GM12878 (cell line): ENCODE results near the gene PRDM12. TPM values are rescaled to one million over a fixed set of nuclear protein-coding genes. Genes with fewer than 3 reads are reported as not detected.
"Not testable (repeated sequence)": the region's sequence is repeated elsewhere in the genome, so short reads cannot be mapped to it uniquely, and the experiment has no call there.

Experiments
- ATAC-seq: fragments of 200-7000 bp; cut with Tn5 transposase; 3 replicates; pipeline ENCODE4 v1.9.1; 2020; ENCODE audit warnings: mild to moderate bottlenecking, moderate library complexity
- BruUV-seq: library from RNA; stranded (reverse); fragments of 400-500 nt; replicated peaks from 2 replicates; lab custom pipeline; 2021; lab: Mats Ljungman, UMichigan
- CTCF ChIA-PET: fragments of 300-600 bp; sonication (Branson Sonifier 250); formaldehyde crosslinking; extraction: SDS; loops from one replicate; lab custom pipeline; 2021; ENCODE audit warnings: inconsistent platforms; lab: Yijun Ruan, JAX
- POLR2A ChIA-PET: fragments of 350-600 bp; formaldehyde crosslinking; extraction: SDS; loops from one replicate; lab custom pipeline; 2021; ENCODE audit warnings: inconsistent platforms; lab: Charles Lee
- RAD21 ChIA-PET: fragments of 300-600 bp; sonication (Branson Sonifier 250); formaldehyde crosslinking; loops from one replicate; lab custom pipeline; 2023; ENCODE audit warnings: antibody characterized with exemption; ENCODE audit not compliant: unreplicated experiment; lab: Charles Lee
- SMC1A ChIA-PET: fragments of 300-600 bp; sonication (Branson Sonifier 250); formaldehyde crosslinking; loops from one replicate; lab custom pipeline; 2023; ENCODE audit not compliant: unreplicated experiment, uncharacterized antibody; lab: Charles Lee
- DNase-seq: peaks from one replicate; pipeline ENCODE4 v3.0.0-alpha.2; 2011; ENCODE audit warnings: low read depth, low spot score
- FAIRE-seq: peaks from 3 replicates; lab custom pipeline; 2011; peaks lifted over from hg19 to GRCh38; lab: Jason Lieb, UNC
- H2AFZ ChIP-seq: 2 replicates; pipeline ENCODE4 v1.6.0; 2011; ENCODE audit warnings: low read depth, low read length, control low read depth; ENCODE audit not compliant: control insufficient read depth
- H3K27ac ChIP-seq: 2 replicates; pipeline ENCODE4 v1.5.1; 2011; ENCODE audit warnings: control low read depth; ENCODE audit not compliant: control insufficient read depth, insufficient read depth
- H3K27me3 ChIP-seq, 2 experiments: replicated peaks in 1 of 2; 2 replicates each; pipeline versions ENCODE4 v1.6.0 to v1.6.1; 2011; ENCODE audit warnings: low read length in 1 of 2; ENCODE audit not compliant: control insufficient read depth in 2 of 2, insufficient read depth in 2 of 2
- H3K36me3 ChIP-seq, 2 experiments: 2 replicates each; pipeline ENCODE4 v1.5.1; 2011; ENCODE audit warnings: low read length in 1 of 2; ENCODE audit not compliant: control insufficient read depth in 2 of 2, insufficient read depth in 2 of 2
- H3K4me1 ChIP-seq: 2 replicates; pipeline ENCODE4 v1.6.1; 2011; ENCODE audit warnings: mild to moderate bottlenecking, low read length, moderate library complexity, mixed read lengths; ENCODE audit not compliant: control insufficient read depth, insufficient read depth
- H3K4me2 ChIP-seq: 2 replicates; pipeline ENCODE4 v1.6.0; 2011; ENCODE audit warnings: control low read depth; ENCODE audit not compliant: control insufficient read depth, insufficient read depth
- H3K4me3 ChIP-seq: fragments of 200-600 bp; sonication (generic); 2 replicates; pipeline ENCODE4 v1.5.1; 2016
- H3K79me2 ChIP-seq: 2 replicates; pipeline ENCODE4 v1.6.0; 2011; ENCODE audit warnings: low read length; ENCODE audit not compliant: control insufficient read depth, insufficient read depth
- H3K9ac ChIP-seq: 2 replicates; pipeline ENCODE4 v1.8.0; 2011; ENCODE audit warnings: low read length, control low read depth, mixed read lengths; ENCODE audit not compliant: control insufficient read depth, insufficient read depth
- H3K9me3 ChIP-seq: replicated peaks from 3 replicates; pipeline ENCODE4 v1.5.1; 2011; ENCODE audit warnings: mild to moderate bottlenecking, low read length; ENCODE audit not compliant: control insufficient read depth, insufficient read depth
- H4K20me1 ChIP-seq: 2 replicates; pipeline ENCODE4 v1.6.0; 2011; ENCODE audit not compliant: control insufficient read depth, insufficient read depth
- BRCA1 ChIP-seq: IDR thresholded peaks from 2 replicates; pipeline ENCODE4 v1.6.1; 2011; ENCODE audit warnings: low read depth, low read length, improper control_type of control experiment
- CHD1 ChIP-seq: IDR thresholded peaks from 2 replicates; pipeline ENCODE4 v1.6.1; 2012; ENCODE audit warnings: low read depth, low read length, improper control_type of control experiment
- CREB1 ChIP-seq: IDR thresholded peaks from 2 replicates; pipeline ENCODE4 v1.6.1; 2012; ENCODE audit warnings: low read depth, mild to moderate bottlenecking, inconsistent platforms
- EED ChIP-seq: sonication (generic); IDR thresholded peaks from 2 replicates; pipeline ENCODE4 v1.6.1; 2016; ENCODE audit warnings: antibody characterized with exemption, low read depth
- FOXK2 ChIP-seq: fragments of 450-650 bp; IDR thresholded peaks from 2 replicates; pipeline ENCODE4 v1.6.1; 2017; ENCODE audit warnings: mild to moderate bottlenecking, moderate library complexity
- MEF2A ChIP-seq: IDR thresholded peaks from 2 replicates; pipeline ENCODE4 v1.6.1; 2011; ENCODE audit warnings: low read depth, mild to moderate bottlenecking, low read length, moderate library complexity; ENCODE audit not compliant: insufficient read depth
- SMARCA5 ChIP-seq: fragments of 450-650 bp; IDR thresholded peaks from 2 replicates; pipeline ENCODE4 v1.6.1; 2017; ENCODE audit warnings: mild to moderate bottlenecking
- SREBF1 ChIP-seq: IDR thresholded peaks from 2 replicates; pipeline ENCODE4 v1.6.1; 2012; ENCODE audit warnings: mild to moderate bottlenecking, low read length
- SUZ12 ChIP-seq: fragments of 200-600 bp; sonication (generic); IDR thresholded peaks from one replicate; pipeline ENCODE4 v1.6.1; 2018; ENCODE audit warnings: antibody characterized with exemption, mild to moderate bottlenecking; ENCODE audit not compliant: unreplicated experiment
- ZNF274 ChIP-seq: IDR thresholded peaks from one replicate; pipeline ENCODE4 v1.8.0; 2011; ENCODE audit not compliant: insufficient read length, insufficient read depth
- WGBS: methylation state at CpG from one replicate; pipeline ENCODE4 v1.1.6; 2016; ENCODE audit warnings: low lambda C conversion rate; ENCODE audit not compliant: insufficient replicate concordance, insufficient coverage; ENCODE audit errors: missing lambda C conversion rate; 5-methylcytosine and 5-hydroxymethylcytosine counted together
- in situ Hi-C: fragments of 300-500 bp; cut with MboI; formaldehyde crosslinking; loops from 9 replicates; pipeline ENCODE4 v1.14.3; 2018; ENCODE audit warnings: mixed read lengths
- intact Hi-C: fragments of 100-400 bp; cut with micrococcal nuclease; formaldehyde crosslinking; loops from one replicate; pipeline ENCODE4 v1.14.2; 2022; ENCODE audit not compliant: unreplicated experiment
- polyA plus RNA-seq, 11 experiments: library from polyadenylated mRNA; depleted of rRNA in 4 of 11; unstranded in 6 of 11; stranded (reverse) in 5 of 11; fragments of >200 nt; fragmentation: Nextera tagmentation in 4 of 11; fragmentation: Illumina TruSeq in 1 of 11; extraction: Ambion mirVana in 4 of 11; extraction: Trizol in 1 of 11; gene quantifications; 1 replicate in 1 of 11; 2 replicates in 10 of 11; pipeline versions ENCODE4 v1.2.1 to v1.2.3, GENCODE V29; 2011 to 2016; ENCODE audit warnings: inconsistent platforms in 2 of 11, missing spikeins in 2 of 11, low read depth in 1 of 11
- total RNA-seq, 4 experiments: library from RNA; depleted of rRNA in 3 of 4; stranded (reverse); fragments of >200 nt in 3 of 4; fragmentation: Illumina TruSeq in 1 of 4; extraction: Trizol in 1 of 4; gene quantifications; 2 replicates each; pipeline versions ENCODE4 v1.2.1 to v1.2.3, GENCODE V29; 2013 to 2021
- TF ChIP-seq, protein P1 (sequence below): fragments of 450-650 bp; IDR thresholded peaks from 2 replicates; pipeline ENCODE4 v1.6.1; 2016; ENCODE audit warnings: mild to moderate bottlenecking
- TF ChIP-seq, protein P2 (sequence below): fragments of 450-650 bp; conservative IDR thresholded peaks from 2 replicates; pipeline ENCODE4 v1.6.1; 2017; ENCODE audit warnings: mild to moderate bottlenecking, moderate library complexity

The PRDM12 gene
- total and polyA plus RNA-seq, 10 of the 15 experiments (the other 5 are each of a cell fraction or from before 2014, with no cell fraction given): not detected

DNA sequence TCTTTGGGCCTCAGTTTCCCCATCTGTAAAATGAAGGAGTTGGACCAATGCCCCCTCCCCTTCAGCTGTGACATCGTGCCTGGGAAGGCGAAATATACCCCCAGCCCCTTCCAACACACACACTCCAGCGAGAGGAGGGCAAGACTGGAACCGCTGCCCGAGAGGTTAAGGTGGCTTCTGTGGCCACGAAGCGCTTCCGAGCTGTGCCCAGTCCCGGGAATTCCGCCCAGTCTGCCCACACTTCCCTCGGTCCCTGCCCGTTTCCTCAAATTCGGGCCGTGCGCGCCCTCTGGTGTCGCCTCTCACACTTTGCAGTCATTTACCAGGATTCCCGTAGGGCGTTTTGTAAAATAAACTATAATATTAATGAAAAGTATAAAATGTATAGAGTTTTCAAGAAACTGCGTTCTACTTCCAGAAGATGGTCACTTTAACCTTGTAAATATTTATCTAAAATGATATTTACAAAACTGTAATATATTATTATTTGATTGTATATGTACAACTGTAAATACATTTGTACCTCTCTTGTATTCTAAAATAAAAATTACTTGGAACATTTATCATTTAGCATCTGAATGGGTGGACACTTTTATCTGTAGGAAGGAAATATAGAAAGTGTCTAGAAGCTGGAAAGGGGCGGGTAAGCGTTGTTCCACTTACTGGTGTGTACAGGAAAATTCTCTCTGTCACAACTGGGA lies 18.2 kb downstream of the PRDM12 start (continued):
- TF ChIP-seq, protein P1, sequence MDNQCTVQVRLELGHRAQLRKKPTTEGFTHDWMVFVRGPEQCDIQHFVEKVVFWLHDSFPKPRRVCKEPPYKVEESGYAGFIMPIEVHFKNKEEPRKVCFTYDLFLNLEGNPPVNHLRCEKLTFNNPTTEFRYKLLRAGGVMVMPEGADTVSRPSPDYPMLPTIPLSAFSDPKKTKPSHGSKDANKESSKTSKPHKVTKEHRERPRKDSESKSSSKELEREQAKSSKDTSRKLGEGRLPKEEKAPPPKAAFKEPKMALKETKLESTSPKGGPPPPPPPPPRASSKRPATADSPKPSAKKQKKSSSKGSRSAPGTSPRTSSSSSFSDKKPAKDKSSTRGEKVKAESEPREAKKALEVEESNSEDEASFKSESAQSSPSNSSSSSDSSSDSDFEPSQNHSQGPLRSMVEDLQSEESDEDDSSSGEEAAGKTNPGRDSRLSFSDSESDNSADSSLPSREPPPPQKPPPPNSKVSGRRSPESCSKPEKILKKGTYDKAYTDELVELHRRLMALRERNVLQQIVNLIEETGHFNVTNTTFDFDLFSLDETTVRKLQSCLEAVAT: no peak
- TF ChIP-seq CHD1 (no peak), SUZ12 (no peak)

DNA sequence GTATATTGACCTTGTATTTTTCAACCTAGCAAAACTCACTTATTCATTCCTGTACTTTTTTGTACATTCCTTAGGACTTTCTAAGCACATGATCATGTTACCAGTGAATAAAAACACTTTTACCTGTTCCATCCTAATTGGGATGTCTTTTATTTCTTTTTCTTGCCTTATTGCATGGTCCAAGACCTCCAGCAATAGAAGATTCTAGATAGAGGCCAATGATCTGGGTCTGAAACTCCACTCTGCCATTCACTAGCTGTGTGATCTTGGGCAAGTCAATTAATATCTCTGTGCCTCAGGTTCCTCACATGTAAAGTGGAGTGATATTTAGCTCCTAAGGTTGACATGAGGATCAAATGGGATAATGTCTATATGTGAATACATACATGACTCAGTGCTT lies 20.7 kb downstream of the PRDM12 start:
- FAIRE-seq: no peak
- ChIA-PET POLR2A (no interaction called here), SMC1A (interaction anchor here (1.4 kb wide), 1 partner anchor 14 kb away, joined by 3 read pairs; no protein-coding TSS in a partner anchor), RAD21 (interaction anchor here (1.8 kb wide), 1 partner anchor 8 kb away, joined by 4 read pairs; the partner anchor contains the start of gene EXOSC2), CTCF (interaction anchor here (0.9 to 6.5 kb wide), 6 partner anchors 9 to 223 kb away, joined by 3 to 111 read pairs (median 12); partner anchors contain the start of gene EXOSC2)
- BruUV-seq: no TSS peak
- Histone ChIP-seq H3K27ac (no peak overlapping the region), H2AFZ (no peak overlapping the region), H3K27me3 (peaks cover 0 to 5% of the 10 kb centered on the region in 2 experiments; a peak in 3 of 4 replicates), H3K36me3 (no peaks in the 10 kb centered on the region), H3K9me3 (no peaks in the 10 kb centered on the region; the same call in 1 of the 3 replicates), H3K79me2 (no peaks in the 10 kb centered on the region), H3K9ac (no peak overlapping the region), H3K4me1 (peaks cover 7% of the 10 kb centered on the region), H3K4me3 (no peak overlapping the region), H4K20me1 (no peaks in the 10 kb centered on the region), H3K4me2 (no peak overlapping the region)
- in situ Hi-C loops (loop anchor here (10.0 kb wide), 1 partner anchor 230 kb away; no protein-coding TSS in a partner anchor), intact Hi-C loops (no loop called here)
- DNase-seq: no peak
- no peak for ATAC-seq
- no peak for TF ChIP-seq BRCA1
- TF ChIP-seq CHD1: no peak
- TF ChIP-seq FOXK2: no peak
- TF ChIP-seq SMARCA5: no peak
- TF ChIP-seq, protein P2, sequence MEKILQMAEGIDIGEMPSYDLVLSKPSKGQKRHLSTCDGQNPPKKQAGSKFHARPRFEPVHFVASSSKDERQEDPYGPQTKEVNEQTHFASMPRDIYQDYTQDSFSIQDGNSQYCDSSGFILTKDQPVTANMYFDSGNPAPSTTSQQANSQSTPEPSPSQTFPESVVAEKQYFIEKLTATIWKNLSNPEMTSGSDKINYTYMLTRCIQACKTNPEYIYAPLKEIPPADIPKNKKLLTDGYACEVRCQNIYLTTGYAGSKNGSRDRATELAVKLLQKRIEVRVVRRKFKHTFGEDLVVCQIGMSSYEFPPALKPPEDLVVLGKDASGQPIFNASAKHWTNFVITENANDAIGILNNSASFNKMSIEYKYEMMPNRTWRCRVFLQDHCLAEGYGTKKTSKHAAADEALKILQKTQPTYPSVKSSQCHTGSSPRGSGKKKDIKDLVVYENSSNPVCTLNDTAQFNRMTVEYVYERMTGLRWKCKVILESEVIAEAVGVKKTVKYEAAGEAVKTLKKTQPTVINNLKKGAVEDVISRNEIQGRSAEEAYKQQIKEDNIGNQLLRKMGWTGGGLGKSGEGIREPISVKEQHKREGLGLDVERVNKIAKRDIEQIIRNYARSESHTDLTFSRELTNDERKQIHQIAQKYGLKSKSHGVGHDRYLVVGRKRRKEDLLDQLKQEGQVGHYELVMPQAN: no peak
- TF ChIP-seq ZNF274: no peak
- no peak for TF ChIP-seq MEF2A
- no peak for TF ChIP-seq CREB1
- no peak for TF ChIP-seq SREBF1
- TF ChIP-seq EED: no peak

DNA sequence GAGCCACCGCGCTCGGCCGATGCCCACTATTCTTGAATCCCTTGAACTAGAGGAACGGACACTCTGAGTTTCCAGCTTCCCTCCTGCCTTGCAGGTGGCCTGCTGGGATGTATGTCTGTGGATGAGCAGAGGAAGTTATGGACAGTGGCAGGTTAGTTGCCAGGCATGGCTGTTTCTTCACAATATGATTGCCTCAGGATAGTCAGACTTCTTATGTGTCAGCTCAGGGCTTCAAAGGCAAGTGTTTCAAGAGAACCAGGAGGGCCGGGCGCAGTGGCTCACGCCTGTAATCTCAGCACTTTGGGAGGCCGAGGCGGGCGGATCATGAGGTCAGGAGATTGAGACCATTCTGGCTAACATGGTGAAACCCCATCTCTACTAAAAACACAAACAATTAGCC lies 21.6 kb downstream of the PRDM12 start:
- H3K9me3 ChIP-seq, FAIRE-seq, H3K4me2 ChIP-seq, H2AFZ ChIP-seq, DNase-seq, BruUV-seq, ATAC-seq, H3K27ac ChIP-seq, SMC1A ChIA-PET, H3K27me3 ChIP-seq, H3K36me3 ChIP-seq, RAD21 ChIA-PET, H3K9ac ChIP-seq, intact Hi-C loops, H3K4me3 ChIP-seq, H4K20me1 ChIP-seq, H3K79me2 ChIP-seq: not testable (repeated sequence)
- ChIA-PET POLR2A (interaction anchor here (0.6 to 0.7 kb wide), 3 partner anchors 259 to 1724 kb away, joined by 3 to 5 read pairs (median 4); no protein-coding TSS in a partner anchor), CTCF (interaction anchor here (0.6 to 3.5 kb wide), 4 partner anchors 7 to 222 kb away, joined by 3 to 29 read pairs (median 3); partner anchors contain the start of gene EXOSC2)
- in situ Hi-C loops: loop anchor here (10.0 kb wide), 1 partner anchor 231 kb away; no protein-coding TSS in a partner anchor
- 84% methylated on average over 11 of the region's 11 CpGs for WGBS
- H3K4me1 ChIP-seq: peaks cover 11% of the 10 kb centered on the region
